GM18502 (cell line): ENCODE results near the gene TLNRD1.

Source experiments
- ATAC-seq: cut with Tn5 transposase; IDR thresholded peaks from one replicate; pipeline ENCODE4 v1.9.1; 2021; ENCODE audit warnings: mild to moderate bottlenecking; ENCODE audit not compliant: unreplicated experiment, poor library complexity

Gene TLNRD1

DNA sequence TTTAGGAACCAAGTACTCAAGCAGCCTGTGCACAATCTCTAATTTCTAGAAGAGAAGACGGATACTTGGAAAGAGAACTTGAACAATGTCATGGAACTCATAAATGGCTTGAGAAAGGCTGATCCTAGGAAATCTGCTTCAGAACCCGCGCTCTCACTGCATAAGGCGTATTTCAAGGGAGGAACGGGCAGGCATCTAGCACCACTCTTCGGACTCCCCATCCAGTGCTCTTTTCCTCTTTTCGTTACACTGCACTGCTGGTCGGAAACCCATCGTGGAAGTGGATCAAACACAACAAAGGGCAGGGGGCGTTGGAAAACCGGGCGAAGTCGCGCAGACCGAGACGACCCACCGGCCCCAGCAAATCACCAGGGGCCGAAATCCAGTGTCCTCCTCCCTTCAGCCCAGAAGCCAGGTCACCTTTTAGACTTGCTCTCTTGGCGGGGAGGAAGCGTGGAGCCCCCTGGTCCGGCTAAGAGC, 539 bp upstream of the TLNRD1 start:
- ATAC-seq, result no peak

DNA sequence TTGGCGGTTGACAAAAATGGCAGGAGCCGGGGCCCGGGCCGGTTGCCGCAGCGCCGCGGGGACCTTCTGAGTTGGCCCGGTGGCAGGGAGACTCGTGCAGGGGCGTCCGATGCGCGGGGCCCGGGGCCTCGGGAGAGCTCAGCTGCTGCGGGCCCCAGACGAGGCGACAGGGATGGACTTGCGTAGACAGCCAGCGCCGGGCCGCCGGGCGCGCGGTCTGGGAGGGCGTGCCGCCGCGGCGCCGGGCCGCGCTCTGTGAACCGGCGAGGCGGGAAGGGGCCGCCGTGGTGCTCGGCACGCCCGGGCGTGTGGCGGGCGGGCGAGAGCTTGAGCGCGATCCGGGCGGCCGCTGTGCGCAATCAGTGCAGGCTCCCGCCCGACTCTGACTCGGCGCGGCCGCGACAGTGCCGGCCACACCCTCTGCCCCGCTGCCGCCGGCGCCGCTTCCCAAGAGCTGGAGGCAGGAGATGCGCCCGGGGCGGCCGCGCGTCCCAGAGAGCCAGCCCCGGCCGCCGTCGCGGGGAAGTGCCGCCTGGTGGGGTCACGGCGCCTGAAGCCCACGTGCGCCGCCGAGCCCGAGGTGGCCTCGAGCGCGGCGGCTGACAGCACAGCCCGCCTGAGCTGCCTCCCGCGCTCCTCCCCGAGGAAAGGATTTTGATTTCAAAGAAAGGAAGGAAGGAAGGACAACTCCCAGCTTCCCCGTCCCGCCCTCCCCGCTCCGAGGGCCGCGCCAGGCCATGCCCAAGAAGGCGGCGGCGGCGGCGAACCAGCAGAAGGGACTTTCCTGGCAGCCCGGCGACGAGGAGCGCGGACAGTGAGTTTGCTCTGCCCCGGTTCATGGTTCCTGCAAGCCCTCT, 657 bp downstream of the TLNRD1 start:
- ATAC-seq, result peak; percentile 38

DNA sequence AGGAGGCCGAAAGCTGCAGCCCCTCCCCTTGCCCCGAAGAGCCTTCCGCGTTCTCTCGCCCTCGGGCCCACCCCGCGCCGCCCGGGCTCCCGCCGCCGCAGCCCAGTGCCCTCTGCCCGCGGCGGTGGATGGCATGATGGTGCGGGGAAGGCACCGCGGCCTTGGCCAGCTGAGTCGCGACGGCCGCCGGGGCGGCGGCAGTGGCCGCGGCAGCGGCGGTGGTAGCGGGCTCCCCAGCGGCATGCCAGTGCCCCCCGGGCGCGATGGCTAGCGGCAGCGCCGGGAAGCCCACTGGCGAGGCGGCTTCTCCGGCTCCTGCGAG, 1.2 kb downstream of the TLNRD1 start:
- no peak for ATAC-seq

DNA sequence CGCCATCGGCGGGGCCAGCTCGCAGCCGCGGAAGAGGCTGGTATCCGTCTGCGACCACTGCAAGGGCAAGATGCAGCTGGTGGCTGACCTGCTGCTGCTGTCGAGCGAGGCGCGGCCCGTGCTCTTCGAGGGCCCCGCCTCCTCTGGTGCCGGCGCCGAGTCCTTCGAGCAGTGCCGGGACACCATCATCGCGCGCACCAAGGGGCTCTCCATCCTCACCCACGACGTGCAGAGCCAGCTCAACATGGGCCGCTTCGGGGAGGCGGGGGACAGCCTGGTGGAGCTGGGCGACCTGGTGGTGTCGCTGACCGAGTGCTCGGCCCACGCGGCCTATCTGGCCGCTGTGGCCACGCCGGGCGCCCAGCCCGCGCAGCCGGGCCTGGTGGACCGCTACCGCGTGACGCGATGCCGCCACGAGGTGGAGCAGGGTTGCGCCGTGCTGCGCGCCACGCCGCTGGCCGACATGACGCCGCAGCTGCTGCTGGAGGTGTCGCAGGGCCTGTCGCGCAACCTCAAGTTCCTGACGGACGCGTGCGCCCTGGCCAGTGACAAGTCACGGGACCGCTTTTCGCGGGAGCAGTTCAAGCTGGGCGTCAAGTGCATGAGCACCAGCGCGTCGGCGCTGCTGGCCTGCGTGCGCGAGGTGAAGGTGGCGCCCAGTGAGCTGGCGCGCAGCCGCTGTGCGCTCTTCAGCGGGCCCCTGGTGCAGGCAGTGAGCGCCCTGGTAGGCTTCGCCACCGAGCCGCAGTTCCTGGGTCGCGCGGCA, 1.8 kb downstream of the TLNRD1 start:
- ATAC-seq, result no peak

DNA sequence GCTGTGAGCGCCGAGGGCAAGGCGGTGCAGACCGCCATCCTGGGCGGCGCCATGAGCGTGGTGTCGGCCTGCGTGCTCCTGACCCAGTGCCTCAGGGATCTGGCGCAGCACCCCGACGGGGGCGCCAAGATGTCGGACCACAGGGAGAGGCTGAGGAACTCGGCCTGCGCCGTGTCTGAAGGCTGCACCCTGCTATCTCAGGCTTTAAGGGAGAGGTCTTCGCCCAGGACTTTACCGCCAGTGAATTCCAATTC, 2.3 kb downstream of the TLNRD1 start:
- no peak for ATAC-seq

DNA sequence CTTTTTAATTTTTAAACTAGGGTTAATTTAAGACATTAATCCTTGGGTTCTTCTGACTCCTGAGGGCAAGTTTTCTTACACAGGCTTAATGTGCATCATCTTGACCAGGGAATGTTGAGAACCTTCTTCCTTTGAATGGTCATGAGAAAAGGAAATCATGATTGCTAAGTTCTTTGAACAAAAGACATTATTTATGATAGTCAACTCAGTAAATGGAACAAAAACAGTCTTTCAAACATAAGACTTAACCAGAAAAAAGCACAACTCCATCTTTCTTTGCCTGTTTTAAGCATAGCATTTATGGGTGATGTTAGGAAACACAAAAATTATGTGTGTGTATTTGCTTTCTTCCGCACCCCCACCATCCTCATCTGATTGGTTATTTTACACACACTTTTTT, 5.4 kb downstream of the TLNRD1 start:
- no peak for ATAC-seq

DNA sequence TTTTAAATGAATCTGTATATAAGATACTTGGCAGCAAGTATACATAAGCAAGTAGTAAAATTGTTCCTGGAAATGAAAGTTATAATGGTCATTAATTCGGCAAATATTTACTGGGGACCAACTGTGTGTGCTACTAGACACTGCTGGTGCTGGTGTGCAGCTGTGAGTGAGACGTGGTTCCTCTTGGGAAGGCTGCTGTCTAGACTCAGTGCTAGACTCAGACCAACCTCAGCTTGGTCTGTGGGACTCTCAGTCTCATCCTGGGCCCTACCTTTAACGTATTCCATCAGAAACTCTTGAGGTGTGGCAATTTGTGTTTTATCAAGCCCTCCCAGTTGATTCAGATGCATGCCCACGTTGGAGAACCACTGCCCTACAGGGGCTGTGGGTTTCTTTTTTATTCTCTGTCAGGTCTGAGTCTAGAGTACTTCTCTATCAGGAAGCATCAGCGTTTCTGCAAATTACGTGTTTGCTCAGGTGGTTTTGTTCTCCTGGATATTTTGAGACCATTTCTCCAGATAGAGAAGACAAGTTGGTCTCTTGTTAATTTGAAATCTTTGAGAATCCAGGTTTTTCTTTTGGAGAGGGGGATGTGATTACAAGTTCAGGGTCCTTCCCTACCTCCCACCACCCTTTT, 6.8 kb downstream of the TLNRD1 start:
- ATAC-seq, result no peak

DNA sequence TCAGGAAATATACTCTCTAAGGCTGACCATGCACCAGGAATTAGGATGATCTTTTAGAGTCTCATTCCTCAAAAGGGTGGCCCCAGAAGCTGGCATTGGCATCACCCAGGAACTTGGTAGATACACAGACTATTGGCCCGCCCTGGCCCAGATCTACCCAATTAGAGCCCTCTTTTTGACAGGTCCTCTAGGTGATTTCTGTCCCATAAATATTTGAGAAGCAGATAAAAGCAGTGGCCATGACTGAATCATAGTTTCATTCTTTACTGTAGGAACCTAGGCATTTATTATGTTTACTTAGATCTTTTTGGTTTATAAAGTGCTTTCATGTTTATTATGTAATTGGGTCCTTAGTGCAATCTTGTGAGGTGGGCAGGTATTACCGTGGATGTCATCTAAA, 7.6 kb downstream of the TLNRD1 start:
- ATAC-seq, result no peak

DNA sequence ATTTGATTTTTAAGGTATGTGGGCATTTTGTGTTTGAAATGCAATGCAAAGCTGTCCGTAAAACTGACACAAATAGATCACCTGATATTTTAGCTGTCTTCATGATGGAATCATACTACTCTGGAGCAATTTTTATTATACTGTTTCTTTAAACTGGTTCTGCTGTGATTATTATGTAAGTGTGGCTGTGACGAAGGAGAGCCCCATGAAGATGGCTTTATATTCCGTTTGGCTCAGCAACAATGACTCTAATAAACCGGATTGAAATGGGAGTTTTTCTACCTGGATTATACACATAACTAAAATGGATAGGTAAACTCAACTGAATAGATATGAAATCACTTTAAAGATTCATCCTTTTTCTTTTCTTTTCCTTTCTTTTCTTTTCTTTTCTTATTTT, 9.4 kb downstream of the TLNRD1 start:
- no peak for ATAC-seq

DNA sequence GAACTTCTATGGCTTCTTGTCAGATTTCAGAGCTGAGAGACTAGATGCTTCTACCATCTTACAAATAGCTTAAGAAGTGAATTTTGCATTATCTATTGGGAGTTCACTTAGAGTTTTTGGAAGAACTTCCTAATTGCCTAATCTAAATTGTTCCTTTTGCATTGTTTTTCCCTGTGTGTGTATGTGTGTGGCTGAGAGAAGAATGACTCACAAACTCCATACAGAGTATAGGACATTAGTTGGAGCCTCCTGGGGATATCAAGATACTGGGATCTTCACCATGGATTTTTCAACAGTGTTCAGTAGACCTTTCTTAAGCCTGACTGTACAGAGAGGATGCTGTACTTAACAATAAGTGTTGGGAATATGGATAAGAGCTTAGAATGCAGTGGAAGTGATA, 10.9 kb downstream of the TLNRD1 start:
- ATAC-seq, result no peak

DNA sequence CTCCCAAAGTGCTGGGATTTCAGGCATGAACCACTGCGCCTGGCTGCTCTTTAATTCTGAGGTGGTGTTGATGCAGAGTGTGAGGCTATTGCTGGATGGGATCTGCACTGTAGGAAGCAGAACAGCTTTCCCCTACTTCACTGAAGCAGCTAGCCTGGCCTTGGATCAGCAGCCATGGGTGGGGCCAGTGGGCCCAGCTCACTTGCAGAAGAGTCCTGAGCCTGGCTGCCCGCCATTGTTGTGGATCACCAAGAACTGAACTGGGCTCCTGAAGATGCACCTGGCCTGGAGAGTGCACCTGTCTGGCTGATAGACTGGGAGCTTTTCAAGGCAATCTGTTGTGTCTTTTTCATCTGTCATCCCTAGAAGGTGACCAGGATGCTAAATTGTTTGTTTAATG, 11.9 kb downstream of the TLNRD1 start:
- no peak for ATAC-seq

DNA sequence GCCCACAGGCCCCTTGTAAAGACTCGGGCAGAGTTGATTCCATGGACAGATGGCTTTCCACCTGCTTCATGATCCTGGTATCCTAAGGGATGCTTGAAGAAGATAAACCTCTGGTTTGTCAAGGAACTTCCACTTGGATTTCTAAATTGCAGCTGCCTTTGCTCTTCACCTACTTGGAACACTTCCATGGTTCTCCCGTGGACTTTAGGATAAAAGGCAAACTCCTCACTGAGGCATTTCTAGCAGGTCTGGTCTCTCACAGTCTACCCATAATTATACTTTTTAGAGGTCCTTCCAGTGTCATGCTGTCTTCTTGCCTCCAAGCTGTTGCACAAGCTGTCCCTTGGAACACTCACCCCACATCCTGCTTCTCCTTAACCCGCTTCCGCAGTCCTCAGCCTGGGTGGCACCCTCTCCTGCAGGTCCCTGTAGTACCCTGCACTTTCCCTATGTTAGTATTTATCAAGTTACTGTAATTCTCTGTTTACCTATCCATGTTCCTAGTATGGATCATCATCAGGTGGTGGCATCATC, 12.7 kb downstream of the TLNRD1 start:
- ATAC-seq, result no peak

DNA sequence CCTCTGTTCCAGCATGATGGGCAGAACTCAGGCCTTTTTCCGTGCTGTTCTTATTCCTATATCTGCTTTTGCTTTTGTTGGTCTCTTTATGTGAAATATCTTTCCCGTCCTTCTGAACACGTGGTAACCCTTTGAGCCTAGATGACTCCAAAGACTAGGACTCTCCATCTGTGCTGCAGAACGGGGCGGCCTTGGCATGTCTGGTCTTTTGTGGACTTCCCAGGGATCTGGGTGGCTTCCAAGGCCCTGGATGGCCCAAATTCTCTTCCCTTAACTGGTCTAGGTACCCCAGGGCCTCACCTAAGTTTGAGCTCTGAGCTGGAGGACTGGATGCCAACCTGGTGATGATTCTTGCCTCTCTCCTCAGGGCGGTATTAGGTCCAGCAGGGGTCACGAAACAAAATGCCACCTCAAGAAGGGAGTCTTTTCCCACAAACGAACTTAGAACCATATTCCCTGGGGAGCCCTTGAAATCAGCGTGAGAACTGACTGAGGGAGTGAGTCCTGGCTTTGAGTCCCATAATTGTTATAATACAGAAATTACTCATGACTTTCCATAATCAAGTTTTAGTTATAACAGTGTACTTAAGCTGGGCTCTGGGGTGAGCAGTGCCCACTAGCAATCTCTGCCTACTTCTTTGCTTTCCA, 13.8 kb downstream of the TLNRD1 start:
- ATAC-seq, result no peak

DNA sequence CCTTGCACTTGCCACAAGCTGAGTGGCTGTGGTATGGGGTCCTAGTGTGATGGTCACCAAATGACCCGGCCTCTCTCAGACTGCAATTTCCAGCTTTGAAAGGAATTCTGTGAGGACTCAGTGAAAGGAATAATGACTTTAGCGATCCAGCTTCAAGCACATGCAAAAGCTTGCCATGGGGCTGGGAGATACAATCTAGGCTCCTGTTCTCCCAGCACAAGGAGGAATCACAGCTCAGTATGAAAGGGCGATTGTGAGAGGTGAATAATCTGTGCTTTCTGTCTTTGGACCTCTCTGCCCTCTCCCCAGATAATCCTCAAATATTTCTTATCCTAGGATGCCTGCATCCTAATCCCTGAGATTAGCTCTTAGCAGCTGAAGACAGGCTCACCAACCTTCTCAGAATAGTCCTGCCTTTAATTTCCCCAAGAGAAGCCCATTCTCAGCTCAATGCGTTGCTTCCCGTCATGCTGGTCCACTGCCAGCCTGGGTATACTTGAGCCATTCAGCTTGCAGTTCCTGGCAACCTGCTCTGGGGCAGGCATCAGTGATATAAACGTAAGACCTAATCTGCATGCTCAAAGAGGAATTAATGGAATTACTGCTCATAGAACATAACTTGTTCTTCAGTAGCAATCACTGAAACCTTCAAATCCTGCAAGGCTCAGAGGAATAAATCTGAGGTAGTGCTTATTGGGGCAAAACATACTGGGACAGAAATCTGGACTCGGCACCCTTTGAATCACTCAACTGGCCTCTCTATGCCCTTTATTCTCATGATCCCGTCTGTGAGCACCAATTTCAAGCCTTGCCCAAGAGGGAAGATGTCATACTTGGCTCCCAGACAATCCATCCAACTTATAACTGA, 15.1 kb downstream of the TLNRD1 start:
- no peak for ATAC-seq

DNA sequence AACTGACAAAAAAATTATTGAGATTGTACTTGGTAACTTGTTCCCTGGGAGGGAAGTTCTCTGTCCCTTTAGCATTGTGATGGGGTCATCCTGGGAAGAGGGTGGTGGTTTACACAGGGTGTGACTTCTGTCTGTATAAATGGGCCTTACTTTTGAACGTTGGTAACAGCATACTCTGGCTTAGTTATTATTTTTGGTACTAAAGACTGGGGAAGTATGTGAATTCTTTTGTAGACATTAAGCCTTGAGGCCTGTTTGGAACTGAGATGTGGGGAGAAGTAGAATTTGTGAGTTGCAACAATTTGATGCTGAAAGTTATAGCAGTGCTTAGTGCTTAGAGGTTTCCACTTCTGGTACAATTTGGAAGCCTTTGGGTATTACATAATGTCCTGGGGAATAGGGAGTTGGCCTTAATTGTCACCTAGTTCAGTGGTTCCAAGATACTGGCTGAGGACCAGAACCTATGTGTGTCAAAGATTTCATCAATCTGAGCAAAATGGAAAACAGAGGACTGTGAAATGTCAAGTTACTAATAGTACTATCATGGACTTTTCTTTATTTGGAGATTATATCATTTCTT, 15.9 kb downstream of the TLNRD1 start:
- ATAC-seq, result no peak

DNA sequence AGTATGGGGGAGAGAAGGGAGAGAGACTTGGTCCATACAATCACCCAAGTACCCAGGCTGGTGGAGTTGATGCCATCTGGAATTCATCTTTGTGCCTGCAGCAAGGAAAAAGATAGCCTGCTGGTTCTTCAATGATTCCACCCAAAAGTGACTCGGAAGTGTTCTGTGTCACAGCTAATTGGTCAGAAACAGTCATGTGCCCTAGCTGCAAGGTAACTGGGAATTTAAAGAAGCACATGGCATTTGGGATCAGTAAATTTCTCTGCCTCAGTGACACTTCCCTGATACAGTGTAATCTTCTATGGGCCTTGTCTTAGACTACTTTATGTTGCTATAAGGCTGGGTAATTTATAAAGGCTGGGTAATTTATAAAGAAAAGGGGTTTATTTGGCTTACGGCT, 17.5 kb downstream of the TLNRD1 start:
- ATAC-seq, result no peak

DNA sequence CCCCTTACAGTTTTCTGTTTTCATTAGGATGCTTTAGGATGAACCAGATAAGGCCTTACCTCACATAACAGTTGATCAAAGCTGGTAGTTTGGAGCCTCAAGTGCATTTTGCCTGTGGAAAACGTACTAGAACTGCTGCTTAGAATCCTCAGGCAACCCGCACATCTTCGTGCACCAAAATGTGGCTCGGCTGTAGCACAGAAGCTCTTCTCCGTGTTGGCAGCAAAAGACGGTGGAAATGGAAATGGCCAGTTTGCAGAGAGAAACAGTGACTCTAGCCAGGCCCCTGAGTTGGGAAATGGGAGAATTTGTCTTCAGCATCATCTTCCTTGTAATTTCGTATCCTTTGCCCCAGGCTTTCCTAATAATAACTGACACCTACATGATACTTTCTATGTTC, 20.6 kb downstream of the TLNRD1 start:
- no peak for ATAC-seq

DNA sequence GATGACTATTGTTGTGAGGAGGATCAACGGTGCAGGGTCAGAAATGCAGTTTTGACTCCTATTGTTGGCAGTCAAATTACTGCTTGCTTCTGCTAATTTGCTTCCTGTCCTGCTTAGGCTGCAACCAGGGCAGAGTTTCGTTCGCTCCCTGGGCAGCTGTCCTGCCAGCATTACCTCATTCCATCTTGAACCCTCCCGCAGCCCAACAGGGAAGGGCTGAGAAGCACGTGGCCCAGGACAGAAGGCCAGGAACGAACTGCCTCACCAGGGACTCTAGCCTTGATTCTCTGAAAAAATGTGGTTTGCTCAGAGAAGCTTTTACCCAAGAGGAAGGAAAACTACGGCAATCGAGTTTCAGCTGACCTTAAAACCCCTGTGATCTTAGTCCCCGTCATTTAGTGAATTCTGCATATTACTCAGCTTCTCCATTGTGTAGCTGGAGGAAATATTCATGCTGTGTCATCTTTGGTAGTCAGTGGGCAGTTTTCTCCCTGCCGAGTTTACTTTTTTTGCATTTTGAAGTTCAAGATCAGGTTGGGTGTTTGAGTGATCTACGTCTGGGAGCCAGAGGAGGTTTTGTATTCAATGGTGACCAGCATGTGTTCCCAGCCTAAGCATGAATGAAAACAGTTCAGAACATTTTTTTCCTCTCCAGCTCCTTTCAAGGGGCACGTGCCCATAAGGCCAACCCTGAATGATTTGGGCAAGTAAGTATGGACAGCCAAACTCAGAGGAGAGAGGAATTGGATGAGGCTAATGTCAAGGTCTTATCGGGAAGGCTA, 23.0 kb downstream of the TLNRD1 start:
- peak; percentile 89 for ATAC-seq
